CD14-positive monocyte (primary cell): Measurements from ENCODE around the gene NR6A1. TPM values are rescaled to one million over a fixed set of nuclear protein-coding genes. Genes with fewer than 3 reads are reported as not detected.

ENCODE experiments used
- DNase-seq, 3 donors: peaks; one replicate each; pipeline ENCODE4 v3.0.0-alpha.2; 2011 to 2022
- H2AFZ ChIP-seq: 2 replicates; pipeline ENCODE4 v1.6.0; 2012; ENCODE audit warnings: mild to moderate bottlenecking, low read depth, low read length, inconsistent platforms; ENCODE audit not compliant: insufficient read depth, poor library complexity, severe bottlenecking
- H3K27ac ChIP-seq, 2 donors: 1 replicate in 1 of 2; 2 replicates in 1 of 2; pipeline ENCODE4 v1.5.1; 2012 to 2013; ENCODE audit warnings: low read length in 2 of 2, control low read depth in 1 of 2, inconsistent platforms in 1 of 2, low read depth in 1 of 2, mild to moderate bottlenecking in 1 of 2
- H3K27me3 ChIP-seq, 2 donors: one replicate each; pipeline versions ENCODE4 v1.6.0 to v1.6.1; 2011 to 2013; ENCODE audit warnings: low read length in 2 of 2; ENCODE audit not compliant: control insufficient read depth in 2 of 2, insufficient read depth in 2 of 2
- H3K36me3 ChIP-seq, 2 donors: replicated peaks in 1 of 2; 1 replicate in 1 of 2; 2 replicates in 1 of 2; pipeline versions ENCODE4 v1.5.1 to v1.6.1; 2012 to 2013; ENCODE audit warnings: low read length in 2 of 2, control low read depth in 1 of 2, inconsistent platforms in 1 of 2, mild to moderate bottlenecking in 1 of 2; ENCODE audit not compliant: insufficient read depth in 2 of 2, control insufficient read depth in 1 of 2
- H3K4me1 ChIP-seq, 2 donors: 1 replicate in 1 of 2; 2 replicates in 1 of 2; pipeline versions ENCODE4 v1.5.1 to v1.6.1; 2012 to 2013; ENCODE audit warnings: low read length in 2 of 2, control low read depth in 1 of 2, inconsistent platforms in 1 of 2, mild to moderate bottlenecking in 1 of 2, moderate library complexity in 1 of 2; ENCODE audit not compliant: insufficient read depth in 2 of 2, control insufficient read depth in 1 of 2
- H3K4me2 ChIP-seq: replicated peaks from 2 replicates; pipeline ENCODE3; 2012; ENCODE audit warnings: low read length, moderate library complexity, mild to moderate bottlenecking; ENCODE audit not compliant: poor library complexity, severe bottlenecking; ENCODE audit errors: extremely low read depth
- H3K4me3 ChIP-seq, 3 experiments: fragments of 200-600 bp in 1 of 3; sonication (generic) in 1 of 3; replicated peaks in 1 of 3; 1 replicate in 2 of 3; 2 replicates in 1 of 3; pipeline ENCODE4 v1.5.1; 2011 to 2013; ENCODE audit warnings: low read length in 3 of 3, mild to moderate bottlenecking in 3 of 3, control low read depth in 2 of 3, low read depth in 2 of 3, inconsistent platforms in 1 of 3, moderate library complexity in 1 of 3
- H3K79me2 ChIP-seq: 2 replicates; pipeline ENCODE4 v1.6.0; 2012; ENCODE audit warnings: mild to moderate bottlenecking, control low read depth, inconsistent platforms, low read length, moderate library complexity; ENCODE audit not compliant: insufficient read depth
- H3K9ac ChIP-seq: 2 replicates; pipeline ENCODE4 v1.6.0; 2017; ENCODE audit warnings: low read length, mild to moderate bottlenecking; ENCODE audit not compliant: insufficient read depth, poor library complexity, severe bottlenecking
- H3K9me3 ChIP-seq, 2 donors: replicated peaks in 1 of 2; 1 replicate in 1 of 2; 2 replicates in 1 of 2; pipeline versions ENCODE4 v1.5.1 to v1.6.1; 2012 to 2013; ENCODE audit warnings: low read length in 2 of 2, control low read depth in 1 of 2; ENCODE audit not compliant: control insufficient read depth in 1 of 2, insufficient read depth in 1 of 2
- H4K20me1 ChIP-seq: 2 replicates; pipeline ENCODE4 v1.6.0; 2012; ENCODE audit warnings: mild to moderate bottlenecking, low read length, control low read depth, moderate library complexity; ENCODE audit not compliant: insufficient read depth
- H3K27ac Mint-ChIP-seq, 7 donors: one replicate each; pipeline ENCODE4 v1.8.0; 2020; ENCODE audit warnings: mild to moderate bottlenecking in 7 of 7, mixed read lengths in 7 of 7, moderate library complexity in 6 of 7, inconsistent platforms in 2 of 7
- H3K27me3 Mint-ChIP-seq, 3 donors: one replicate each; pipeline ENCODE4 v1.8.0; 2021 to 2022; ENCODE audit warnings: low read depth in 3 of 3, mild to moderate bottlenecking in 3 of 3, mixed read lengths in 3 of 3, moderate library complexity in 3 of 3, inconsistent platforms in 1 of 3
- H3K36me3 Mint-ChIP-seq, 2 donors: one replicate each; pipeline ENCODE4 v1.8.0; 2020; ENCODE audit warnings: mixed read lengths in 2 of 2, inconsistent platforms in 1 of 2, mild to moderate bottlenecking in 1 of 2
- H3K4me1 Mint-ChIP-seq: one replicate; pipeline ENCODE4 v1.8.0; 2020; ENCODE audit warnings: mild to moderate bottlenecking, mixed read lengths
- H3K4me3 Mint-ChIP-seq, 2 donors: one replicate each; pipeline ENCODE4 v1.8.0; 2020; ENCODE audit warnings: mild to moderate bottlenecking in 2 of 2, mixed read lengths in 2 of 2, moderate library complexity in 1 of 2
- H3K9me3 Mint-ChIP-seq, 7 donors: one replicate each; pipeline ENCODE4 v1.8.0; 2020 to 2022; ENCODE audit warnings: mixed read lengths in 7 of 7, mild to moderate bottlenecking in 6 of 7, moderate library complexity in 6 of 7, inconsistent platforms in 2 of 7
- CTCF ChIP-seq: fragments of 200-600 bp; IDR thresholded peaks from one replicate; pipeline ENCODE4 v1.8.0; 2022; ENCODE audit warnings: antibody characterized with exemption, mild to moderate bottlenecking
- WGBS: methylation state at CpG from one replicate; pipeline ENCODE4 v1.1.5; 2013; ENCODE audit warnings: missing lambda C conversion rate; ENCODE audit not compliant: insufficient coverage; 5-methylcytosine and 5-hydroxymethylcytosine counted together
- intact Hi-C, 2 donors: fragments of 100-400 bp; cut with micrococcal nuclease; formaldehyde crosslinking; loops; one replicate each; pipeline versions ENCODE4 v1.15.0 to v1.15.1; 2023
- polyA plus RNA-seq, 3 donors: library from polyadenylated mRNA; depleted of rRNA in 1 of 3; unstranded in 2 of 3; stranded (reverse) in 1 of 3; fragments of 300-500 nt in 2 of 3; fragments of >200 nt in 1 of 3; fragmentation: Illumina TruSeq in 2 of 3; gene quantifications; 1 replicate in 2 of 3; 2 replicates in 1 of 3; pipeline ENCODE4 v1.2.3, GENCODE V29; 2012 to 2021

Gene NR6A1
- polyA plus RNA-seq, 3 donors, result 0.15 to 2.9 (median 0.28) TPM

DNA sequence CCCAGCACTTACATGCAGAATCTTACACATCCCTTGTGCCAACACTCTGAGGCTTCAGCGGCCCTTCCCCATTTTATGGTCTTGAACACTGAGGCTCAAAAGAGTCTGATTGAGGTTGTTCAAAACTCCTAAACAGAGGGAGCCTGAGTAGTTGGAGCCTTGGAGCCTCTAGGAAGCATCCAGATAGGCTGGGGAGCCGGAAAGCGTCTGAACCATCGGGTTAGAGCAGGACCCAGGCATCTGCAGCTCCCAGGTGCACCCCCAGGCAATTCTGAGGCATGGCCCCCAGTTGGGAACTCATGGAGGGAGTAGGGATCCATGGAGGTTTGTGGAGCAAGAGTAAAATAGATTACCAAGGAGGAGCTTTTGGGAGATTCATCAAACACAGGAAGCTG lies 9.6 kb upstream of the NR6A1 start:
- Mint-ChIP-seq H3K9me3 (peaks cover 0 to 3% (median 0%) of the 10 kb centered on the region in 7 donors), H3K27ac (no peak overlapping the region), H3K4me3 (no peak overlapping the region), H3K36me3 (peaks cover 3 to 4% of the 10 kb centered on the region in 2 donors), H3K4me1 (peaks cover 45% of the 10 kb centered on the region), H3K27me3 (peaks cover 12 to 21% (median 13%) of the 10 kb centered on the region in 3 donors)
- Histone ChIP-seq H3K79me2 (no peaks in the 10 kb centered on the region), H3K27ac (no peak overlapping the region), H3K9me3 (no peaks in the 10 kb centered on the region), H3K27me3 (peaks cover 0 to 11% of the 10 kb centered on the region in 2 donors), H3K4me1 (peaks cover 38 to 56% of the 10 kb centered on the region in 2 donors), H4K20me1 (no peaks in the 10 kb centered on the region), H3K4me2 (no peak overlapping the region), H3K36me3 (no peaks in the 10 kb centered on the region), H2AFZ (no peak overlapping the region), H3K9ac (no peak overlapping the region), H3K4me3 (no peak overlapping the region)
- 98% methylated on average over 3 of the region's 4 CpGs for WGBS
- no peak for DNase-seq
- intact Hi-C loops, result no loop called here
- no peak for TF ChIP-seq CTCF

DNA sequence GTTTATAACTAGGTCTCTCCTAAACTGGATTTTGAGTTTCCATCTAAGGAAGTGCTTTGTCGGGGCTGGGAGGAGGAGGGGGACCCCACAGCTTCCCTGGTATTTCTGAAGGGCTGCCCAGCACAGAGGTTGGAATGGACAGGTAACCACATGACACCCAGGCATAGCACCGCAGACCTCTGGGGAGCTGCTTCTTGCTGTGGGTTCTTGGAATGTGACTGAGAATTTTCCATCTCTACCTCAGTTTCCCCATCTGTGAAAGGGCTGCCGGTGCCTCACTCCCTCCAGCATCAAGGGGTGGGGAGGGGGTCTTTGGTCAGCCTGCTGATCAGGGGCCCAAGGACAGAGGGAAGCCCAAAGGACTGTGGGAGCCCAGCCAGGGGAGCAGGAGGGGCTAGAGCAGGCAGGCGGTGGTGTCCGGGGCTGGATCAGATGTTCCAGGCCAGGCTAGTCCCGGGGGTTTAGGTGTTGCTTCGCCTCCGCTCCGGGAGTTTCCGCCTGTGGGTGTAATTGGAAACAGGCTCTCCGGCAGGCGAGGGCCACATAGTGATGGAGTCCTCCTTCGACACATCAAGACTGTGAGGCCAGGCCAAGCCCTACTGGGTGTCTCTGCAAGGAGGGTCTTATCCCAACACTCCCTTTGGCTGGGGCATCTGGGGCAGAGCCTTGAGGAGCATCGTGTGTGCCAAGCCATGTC lies 9.1 kb upstream of the NR6A1 start:
- no peak for TF ChIP-seq CTCF
- Mint-ChIP-seq H3K4me3 (no peak overlapping the region), H3K27me3 (peaks cover 12 to 24% (median 13%) of the 10 kb centered on the region in 3 donors), H3K36me3 (peaks cover 3 to 4% of the 10 kb centered on the region in 2 donors), H3K27ac (no peak overlapping the region), H3K4me1 (peaks cover 51% of the 10 kb centered on the region), H3K9me3 (peaks cover 0 to 3% (median 0%) of the 10 kb centered on the region in 7 donors)
- Histone ChIP-seq H4K20me1 (no peaks in the 10 kb centered on the region), H3K79me2 (no peaks in the 10 kb centered on the region), H3K27ac (no peak overlapping the region), H3K9me3 (no peaks in the 10 kb centered on the region), H3K27me3 (peaks cover 0 to 11% of the 10 kb centered on the region in 2 donors), H3K36me3 (no peaks in the 10 kb centered on the region), H3K4me2 (no peak overlapping the region), H3K9ac (no peak overlapping the region), H3K4me1 (peaks cover 40 to 59% of the 10 kb centered on the region in 2 donors), H3K4me3 (no peak overlapping the region), H2AFZ (no peak overlapping the region)
- 92% methylated on average over 11 of the region's 14 CpGs for WGBS
- DNase-seq, result no peak
- intact Hi-C loops, result no loop called here
